HEK293 (cell line): Measurements from ENCODE around the gene KTN1.

Experiments used
- CTCF ChIP-seq: fragments of 450-650 bp; formaldehyde crosslinking; IDR thresholded peaks from 2 replicates; pipeline ENCODE4 v1.5.1; 2016; ENCODE audit warnings: missing biosample characterization, missing genetic modification characterization
- RBAK ChIP-seq: fragments of 450-650 bp; formaldehyde crosslinking; IDR thresholded peaks from 2 replicates; pipeline ENCODE4 v1.5.1; 2016; ENCODE audit warnings: missing biosample characterization, missing genetic modification characterization
- TCF7L2 ChIP-seq: IDR thresholded peaks from 2 replicates; pipeline ENCODE4 v1.6.1; 2011; ENCODE audit warnings: low read depth, mild to moderate bottlenecking, inconsistent platforms, low read length, moderate library complexity, borderline replicate concordance
- ZBTB49 ChIP-seq: fragments of 450-650 bp; formaldehyde crosslinking; IDR thresholded peaks from 2 replicates; pipeline ENCODE4 v1.5.1; 2016; ENCODE audit warnings: missing biosample characterization, missing genetic modification characterization, low read depth
- ZFP3 ChIP-seq: fragments of 450-650 bp; formaldehyde crosslinking; IDR thresholded peaks from 2 replicates; pipeline ENCODE4 v1.5.1; 2016; ENCODE audit warnings: low read depth, missing biosample characterization, missing genetic modification characterization
- ZNF274 ChIP-seq, 2 experiments: fragments of 200-500 bp in 1 of 2; fragments of 450-650 bp in 1 of 2; sonication (Bioruptor generic) in 1 of 2; formaldehyde crosslinking in 1 of 2; IDR thresholded peaks; 2 replicates each; pipeline versions ENCODE4 v1.5.1 to v1.6.1; 2014 to 2016; ENCODE audit warnings: borderline replicate concordance in 1 of 2, inconsistent platforms in 1 of 2, low read length in 1 of 2, missing biosample characterization in 1 of 2, missing genetic modification characterization in 1 of 2
- ZNF311 ChIP-seq: fragments of 450-650 bp; formaldehyde crosslinking; IDR thresholded peaks from 2 replicates; pipeline ENCODE4 v1.5.1; 2017; ENCODE audit warnings: missing biosample characterization, missing genetic modification characterization, borderline replicate concordance
- ZNF324 ChIP-seq: fragments of 450-650 bp; formaldehyde crosslinking; IDR thresholded peaks from 2 replicates; pipeline ENCODE4 v1.5.1; 2016; ENCODE audit warnings: missing biosample characterization, missing genetic modification characterization
- ZNF561 ChIP-seq: fragments of 450-650 bp; IDR thresholded peaks from 2 replicates; pipeline ENCODE4 v1.5.1; 2018; ENCODE audit warnings: missing biosample characterization, missing genetic modification characterization, borderline replicate concordance
- ZNF621 ChIP-seq: fragments of 450-650 bp; formaldehyde crosslinking; IDR thresholded peaks from 2 replicates; pipeline ENCODE4 v1.5.1; 2017; ENCODE audit warnings: missing biosample characterization, missing genetic modification characterization
- TF ChIP-seq, protein P1 (sequence below): fragments of 450-650 bp; formaldehyde crosslinking; IDR thresholded peaks from 2 replicates; pipeline ENCODE4 v1.5.1; 2016; ENCODE audit warnings: missing biosample characterization, missing genetic modification characterization

DNA sequence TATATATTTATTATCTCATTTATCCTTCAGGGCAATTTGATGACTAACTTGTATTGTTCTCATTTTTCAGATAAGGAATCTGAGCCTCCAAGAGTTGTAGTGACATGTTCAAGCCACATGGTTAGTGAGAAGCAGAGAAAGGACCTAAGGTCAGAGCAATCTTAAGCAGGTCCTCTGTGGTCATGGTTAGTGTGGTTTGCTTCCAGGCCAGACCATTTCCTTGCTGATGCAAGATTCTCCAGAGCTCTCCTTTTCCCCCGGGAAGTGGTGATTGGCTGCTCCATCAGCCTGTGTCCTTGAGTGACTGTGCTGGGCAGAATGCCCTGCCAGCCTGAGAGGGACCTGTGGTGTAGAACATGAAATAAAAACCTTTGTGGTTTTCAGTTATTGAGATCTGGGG is 141.3 kb downstream of the KTN1 start:
- TF ChIP-seq ZBTB49 (tag by site-specific recombination) (no peak), CTCF (tag by site-specific recombination) (no peak), ZFP3 (tag by site-specific recombination) (no peak), ZNF561 (tag by site-specific recombination) (no peak), RBAK (no peak), ZNF324 (tag by site-specific recombination) (no peak), ZNF311 (tag by site-specific recombination) (no peak), ZNF274 (IDR thresholded peaks at IDR 0.05; ENCODE audit: low read length) (no peak), ZNF274 (tag by site-specific recombination; IDR thresholded peaks at IDR 0.05; ENCODE audit: borderline replicate concordance) (no peak), TCF7L2 (no peak), ZNF621 (tag by site-specific recombination) (no peak)
- TF ChIP-seq, protein P1, sequence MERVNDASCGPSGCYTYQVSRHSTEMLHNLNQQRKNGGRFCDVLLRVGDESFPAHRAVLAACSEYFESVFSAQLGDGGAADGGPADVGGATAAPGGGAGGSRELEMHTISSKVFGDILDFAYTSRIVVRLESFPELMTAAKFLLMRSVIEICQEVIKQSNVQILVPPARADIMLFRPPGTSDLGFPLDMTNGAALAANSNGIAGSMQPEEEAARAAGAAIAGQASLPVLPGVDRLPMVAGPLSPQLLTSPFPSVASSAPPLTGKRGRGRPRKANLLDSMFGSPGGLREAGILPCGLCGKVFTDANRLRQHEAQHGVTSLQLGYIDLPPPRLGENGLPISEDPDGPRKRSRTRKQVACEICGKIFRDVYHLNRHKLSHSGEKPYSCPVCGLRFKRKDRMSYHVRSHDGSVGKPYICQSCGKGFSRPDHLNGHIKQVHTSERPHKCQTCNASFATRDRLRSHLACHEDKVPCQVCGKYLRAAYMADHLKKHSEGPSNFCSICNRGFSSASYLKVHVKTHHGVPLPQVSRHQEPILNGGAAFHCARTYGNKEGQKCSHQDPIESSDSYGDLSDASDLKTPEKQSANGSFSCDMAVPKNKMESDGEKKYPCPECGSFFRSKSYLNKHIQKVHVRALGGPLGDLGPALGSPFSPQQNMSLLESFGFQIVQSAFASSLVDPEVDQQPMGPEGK = no peak
